Endothelial cell of umbilical vein (primary cell): ENCODE data around the gene PTPDC1.

Experiments used
- EZH2 ChIP-seq: IDR thresholded peaks from 2 replicates; pipeline ENCODE4 v1.6.1; 2012; ENCODE audit warnings: borderline replicate concordance, low read depth, mild to moderate bottlenecking, moderate library complexity, low read length, inconsistent platforms; ENCODE audit not compliant: severe bottlenecking
- FOS ChIP-seq: IDR thresholded peaks from 2 replicates; pipeline ENCODE4 v1.6.1; 2011; ENCODE audit warnings: mild to moderate bottlenecking, low read length, moderate library complexity, borderline replicate concordance; ENCODE audit not compliant: insufficient read depth
- JUN ChIP-seq: IDR thresholded peaks from 2 replicates; pipeline ENCODE4 v1.6.1; 2011; ENCODE audit warnings: borderline replicate concordance, low read depth; ENCODE audit not compliant: insufficient read length, insufficient read depth
- MYC ChIP-seq: IDR thresholded peaks from one replicate; pipeline ENCODE4 v1.6.1; 2011; ENCODE audit warnings: mild to moderate bottlenecking, low read depth, low read length
- POLR2A ChIP-seq: IDR thresholded peaks from 2 replicates; pipeline ENCODE4 v1.6.1; 2012; ENCODE audit warnings: low read depth, mild to moderate bottlenecking, control low read depth, low read length
- POLR2AphosphoS5 ChIP-seq: IDR thresholded peaks from 2 replicates; pipeline ENCODE4 v1.6.1; 2012; ENCODE audit warnings: low read depth, mild to moderate bottlenecking, control low read depth, low read length, moderate library complexity; ENCODE audit not compliant: insufficient read depth
- TF ChIP-seq, protein P1 (sequence below), 2 donors: IDR thresholded peaks; 1 replicate in 1 of 2; 2 replicates in 1 of 2; pipeline ENCODE4 v1.5.1; 2011; ENCODE audit warnings: low read length in 2 of 2, mild to moderate bottlenecking in 2 of 2, moderate library complexity in 2 of 2, control low read depth in 1 of 2, inconsistent platforms in 1 of 2, low read depth in 1 of 2; ENCODE audit not compliant: insufficient read depth in 1 of 2; ENCODE audit errors: extremely low read depth in 1 of 2
- TF ChIP-seq, protein P2 (sequence below): IDR thresholded peaks from 2 replicates; pipeline ENCODE4 v1.6.1; 2011; ENCODE audit not compliant: insufficient read depth, insufficient read length

DNA sequence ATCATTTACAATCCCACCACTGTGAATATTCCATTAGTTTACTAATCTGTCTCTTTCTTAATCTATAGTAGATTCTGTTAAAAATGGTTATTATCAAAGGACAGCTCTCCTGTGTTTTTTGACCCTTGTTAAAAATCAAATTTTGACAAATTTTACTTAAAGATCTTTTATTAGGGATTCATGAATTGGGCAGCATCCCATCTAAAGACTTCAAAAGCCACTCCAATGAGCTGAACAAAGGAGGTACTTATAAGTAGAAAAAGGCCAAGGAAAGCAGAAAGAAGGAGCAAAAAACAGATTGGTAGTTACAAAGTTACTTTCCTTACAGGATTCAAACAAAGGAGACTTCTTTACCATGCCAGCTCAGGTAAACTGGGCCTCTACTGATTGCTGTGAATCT lies 44.5 kb upstream of the PTPDC1 start:
- TF ChIP-seq POLR2A = no peak
- TF ChIP-seq EZH2 = no peak
- TF ChIP-seq, protein P1, sequence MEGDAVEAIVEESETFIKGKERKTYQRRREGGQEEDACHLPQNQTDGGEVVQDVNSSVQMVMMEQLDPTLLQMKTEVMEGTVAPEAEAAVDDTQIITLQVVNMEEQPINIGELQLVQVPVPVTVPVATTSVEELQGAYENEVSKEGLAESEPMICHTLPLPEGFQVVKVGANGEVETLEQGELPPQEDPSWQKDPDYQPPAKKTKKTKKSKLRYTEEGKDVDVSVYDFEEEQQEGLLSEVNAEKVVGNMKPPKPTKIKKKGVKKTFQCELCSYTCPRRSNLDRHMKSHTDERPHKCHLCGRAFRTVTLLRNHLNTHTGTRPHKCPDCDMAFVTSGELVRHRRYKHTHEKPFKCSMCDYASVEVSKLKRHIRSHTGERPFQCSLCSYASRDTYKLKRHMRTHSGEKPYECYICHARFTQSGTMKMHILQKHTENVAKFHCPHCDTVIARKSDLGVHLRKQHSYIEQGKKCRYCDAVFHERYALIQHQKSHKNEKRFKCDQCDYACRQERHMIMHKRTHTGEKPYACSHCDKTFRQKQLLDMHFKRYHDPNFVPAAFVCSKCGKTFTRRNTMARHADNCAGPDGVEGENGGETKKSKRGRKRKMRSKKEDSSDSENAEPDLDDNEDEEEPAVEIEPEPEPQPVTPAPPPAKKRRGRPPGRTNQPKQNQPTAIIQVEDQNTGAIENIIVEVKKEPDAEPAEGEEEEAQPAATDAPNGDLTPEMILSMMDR (IDR thresholded peaks at IDR 0.05; ENCODE audit: extremely low read depth in 1 of 2, insufficient read depth in 1 of 2, low read depth in 1 of 2, low read length in 2 of 2) = no peak
- no peak for TF ChIP-seq MYC
- no peak for TF ChIP-seq POLR2AphosphoS5
- TF ChIP-seq, protein P2, sequence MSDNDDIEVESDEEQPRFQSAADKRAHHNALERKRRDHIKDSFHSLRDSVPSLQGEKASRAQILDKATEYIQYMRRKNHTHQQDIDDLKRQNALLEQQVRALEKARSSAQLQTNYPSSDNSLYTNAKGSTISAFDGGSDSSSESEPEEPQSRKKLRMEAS = no peak
- no peak for TF ChIP-seq JUN
- TF ChIP-seq FOS = no peak
